HG02884 (cell line): ENCODE measurements around the gene YES1.
"Not testable (repeated sequence)": the region's sequence is repeated elsewhere in the genome, so short reads cannot be mapped to it uniquely, and the experiment has no call there.

Experiments used
- ATAC-seq: cut with Tn5 transposase; IDR thresholded peaks from one replicate; pipeline ENCODE4 v1.9.1; 2021; ENCODE audit warnings: mild to moderate bottlenecking, moderate library complexity; ENCODE audit not compliant: unreplicated experiment

The YES1 gene

GRCh38 chr18:824179-824578, 12.1 kb upstream of the YES1 start:
- no peak for ATAC-seq

GRCh38 chr18:820591-821165, 8.6 kb upstream of the YES1 start:
- ATAC-seq, result no peak

GRCh38 chr18:816869-817268, 4.8 kb upstream of the YES1 start:
- no peak for ATAC-seq

- no peak for ATAC-seq
These were observed 4.1 kb upstream of the YES1 start for GRCh38 chr18:816088-816653.

GRCh38 chr18:815353-815752, 3.3 kb upstream of the YES1 start:
- ATAC-seq, result no peak

- ATAC-seq, result no peak
These were observed 2.5 kb upstream of the YES1 start for GRCh38 chr18:814300-815084.

GRCh38 chr18:813172-814071, 1.4 kb upstream of the YES1 start:
- peak; percentile 0 for ATAC-seq

GRCh38 chr18:812376-813171, 532 bp upstream of the YES1 start:
- ATAC-seq, result peak; percentile 46

GRCh38 chr18:811182-811891, 705 bp downstream of the YES1 start:
- ATAC-seq, result peak; percentile 12

- ATAC-seq, result peak; percentile 21
These were observed 1.9 kb downstream of the YES1 start for GRCh38 chr18:809985-810642.

GRCh38 chr18:809228-809627, 2.8 kb downstream of the YES1 start:
- ATAC-seq, result not testable (repeated sequence)

- no peak for ATAC-seq
These were observed 3.5 kb downstream of the YES1 start for GRCh38 chr18:808502-808901.

GRCh38 chr18:808086-808485, 4.0 kb downstream of the YES1 start:
- no peak for ATAC-seq

- ATAC-seq, result no peak
These were observed 6.3 kb downstream of the YES1 start for GRCh38 chr18:805755-806110.

GRCh38 chr18:805008-805754, 6.9 kb downstream of the YES1 start:
- no peak for ATAC-seq

- no peak for ATAC-seq
These were observed 10.9 kb downstream of the YES1 start for GRCh38 chr18:801137-801536.

GRCh38 chr18:799943-800342, 12.1 kb downstream of the YES1 start:
- no peak for ATAC-seq

GRCh38 chr18:795383-795782, 16.7 kb downstream of the YES1 start:
- not testable (repeated sequence) for ATAC-seq

GRCh38 chr18:789397-789796, 22.6 kb downstream of the YES1 start:
- ATAC-seq, result no peak
